ENCODE data around the gene BDH1.

Gene BDH1

DNA sequence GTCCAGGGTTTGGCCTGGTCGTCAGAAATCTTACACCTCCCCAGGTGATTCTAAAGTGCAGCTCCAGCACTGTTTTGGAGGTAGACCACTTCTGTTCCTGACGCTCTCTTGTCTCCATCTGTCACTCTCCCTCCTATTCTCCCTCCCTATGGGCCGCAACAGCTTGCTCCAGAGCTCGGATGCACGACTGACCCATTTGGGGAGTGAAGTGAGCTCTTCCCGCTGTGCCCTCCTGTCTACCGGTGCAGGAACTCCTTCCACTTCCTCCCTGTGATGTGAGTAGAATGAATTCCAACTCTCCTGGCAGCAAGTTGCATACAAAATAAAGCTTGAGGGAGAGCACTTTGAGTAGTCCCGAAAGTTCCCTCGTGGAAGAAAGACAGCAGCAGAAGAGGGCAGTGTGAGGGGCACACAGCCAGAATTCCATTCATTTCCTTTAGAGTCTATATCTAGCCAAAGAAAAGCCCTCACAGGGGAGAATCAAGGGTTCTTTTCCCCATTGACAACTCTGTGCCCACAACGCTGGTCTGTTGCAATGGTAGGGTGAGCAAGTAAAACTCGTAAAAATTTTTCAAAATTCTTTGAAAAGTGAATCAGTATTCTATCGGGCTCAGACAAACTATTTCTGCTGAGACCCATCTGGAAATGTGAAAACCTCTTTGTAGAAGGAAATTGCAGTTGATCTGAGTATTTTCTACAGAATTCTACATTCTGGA, 39.9 kb upstream of the BDH1 start:
- DNase-seq: no peak
- no peak overlapping the region for H4K8ac ChIP-seq (ENCODE audit: low read length)
- peaks cover 0 to 6% of the 10 kb centered on the region in 2 experiments for H3K36me3 ChIP-seq (ENCODE audit: control insufficient read depth in 1 of 2, insufficient read depth in 2 of 2, low read depth in 1 of 2, low read length in 2 of 2)
- no peak overlapping the region for H2AFZ ChIP-seq (ENCODE audit: low read depth, low read length)
- H4K91ac ChIP-seq (ENCODE audit: low read length): no peak overlapping the region
- no peak overlapping the region for H3K27ac ChIP-seq (ENCODE audit: low read length, poor library complexity, severe bottlenecking)
- no peaks in the 10 kb centered on the region for H3K27me3 ChIP-seq (ENCODE audit: control insufficient read depth in 1 of 2, insufficient read depth in 1 of 2, low read length in 2 of 2)
- 71% methylated on average over 8 of the region's 12 CpGs for WGBS
- H3K4me2 ChIP-seq (ENCODE audit: low read length, poor library complexity, severe bottlenecking): no peak overlapping the region
- H3K23ac ChIP-seq (ENCODE audit: low read length in 2 of 2): no peak overlapping the region
- no peaks in the 10 kb centered on the region for H3K9me3 ChIP-seq (ENCODE audit: control insufficient read depth, low read length)
- H3K14ac ChIP-seq (ENCODE audit: low read length in 2 of 2): no peak overlapping the region
- no peak overlapping the region for H2BK5ac ChIP-seq (ENCODE audit: low read depth, low read length, poor library complexity, severe bottlenecking)
- no peak overlapping the region for H2BK120ac ChIP-seq (ENCODE audit: low read depth, low read length)
- no peak overlapping the region for H3K4ac ChIP-seq (ENCODE audit: low read depth in 1 of 2, low read length in 2 of 2)
- H3K4me3 ChIP-seq (ENCODE audit: insufficient read depth in 1 of 2, low read depth in 1 of 2, low read length in 2 of 2): no peak overlapping the region
- no peak overlapping the region for H3K18ac ChIP-seq (ENCODE audit: low read depth in 1 of 2, low read length in 2 of 2)
- no peak overlapping the region for H2BK15ac ChIP-seq (ENCODE audit: low read depth, poor library complexity, severe bottlenecking)
- peaks cover 10% of the 10 kb centered on the region for H3K4me1 ChIP-seq (ENCODE audit: control insufficient read depth, insufficient read depth, low read depth, low read length)
- H3K9ac ChIP-seq (ENCODE audit: low read length): no peak overlapping the region
- no peak overlapping the region for H2BK12ac ChIP-seq (ENCODE audit: low read length in 2 of 2)
- no peaks in the 10 kb centered on the region for H3K79me1 ChIP-seq (replicated peaks; ENCODE audit: low read length, poor library complexity, severe bottlenecking)
- no peak overlapping the region for H2AK5ac ChIP-seq (ENCODE audit: low read length, severe bottlenecking)

GRCh38 chr3:197593046-197593380, 37.2 kb upstream of the BDH1 start:
- Histone ChIP-seq H2AK5ac (ENCODE audit: low read length, severe bottlenecking) (no peak overlapping the region), H2BK120ac (ENCODE audit: low read depth, low read length) (no peak overlapping the region), H3K9me3 (ENCODE audit: control insufficient read depth, low read length) (no peaks in the 10 kb centered on the region), H3K4me3 (ENCODE audit: insufficient read depth in 1 of 2, low read depth in 1 of 2, low read length in 2 of 2) (no peak overlapping the region), H3K27me3 (ENCODE audit: control insufficient read depth in 1 of 2, insufficient read depth in 1 of 2, low read length in 2 of 2) (no peaks in the 10 kb centered on the region), H3K4me1 (ENCODE audit: control insufficient read depth, insufficient read depth, low read depth, low read length) (peaks cover 8% of the 10 kb centered on the region), H3K9ac (ENCODE audit: low read length) (no peak overlapping the region), H2BK12ac (ENCODE audit: low read length in 2 of 2) (no peak overlapping the region), H3K4me2 (ENCODE audit: low read length, poor library complexity, severe bottlenecking) (no peak overlapping the region), H3K79me1 (replicated peaks; ENCODE audit: low read length, poor library complexity, severe bottlenecking) (no peaks in the 10 kb centered on the region), H3K18ac (ENCODE audit: low read depth in 1 of 2, low read length in 2 of 2) (no peak overlapping the region), H3K23ac (ENCODE audit: low read length in 2 of 2) (no peak overlapping the region), H4K91ac (ENCODE audit: low read length) (no peak overlapping the region), H3K27ac (ENCODE audit: low read length, poor library complexity, severe bottlenecking) (no peak overlapping the region), H4K8ac (ENCODE audit: low read length) (no peak overlapping the region), H3K36me3 (ENCODE audit: control insufficient read depth in 1 of 2, insufficient read depth in 2 of 2, low read depth in 1 of 2, low read length in 2 of 2) (peaks cover 0 to 5% of the 10 kb centered on the region in 2 experiments), H2BK5ac (ENCODE audit: low read depth, low read length, poor library complexity, severe bottlenecking) (no peak overlapping the region), H2AFZ (ENCODE audit: low read depth, low read length) (no peak overlapping the region), H2BK15ac (ENCODE audit: low read depth, poor library complexity, severe bottlenecking) (no peak overlapping the region), H3K4ac (ENCODE audit: low read depth in 1 of 2, low read length in 2 of 2) (no peak overlapping the region), H3K14ac (ENCODE audit: low read length in 2 of 2) (peak overlapping the region in 1 of 2 experiments; percentile 12)
- 95% methylated on average over 9 of the region's 9 CpGs for WGBS
- no peak for DNase-seq

- no peak overlapping the region for H2BK120ac ChIP-seq (ENCODE audit: low read depth, low read length)
- 94% methylated on average over 18 of the region's 18 CpGs for WGBS
- no peaks in the 10 kb centered on the region for H3K9me3 ChIP-seq (ENCODE audit: control insufficient read depth, low read length)
- no peak overlapping the region for H3K9ac ChIP-seq (ENCODE audit: low read length)
- no peak overlapping the region for H4K8ac ChIP-seq (ENCODE audit: low read length)
- no peak for DNase-seq
- H3K79me1 ChIP-seq (replicated peaks; ENCODE audit: low read length, poor library complexity, severe bottlenecking): no peaks in the 10 kb centered on the region
- no peak overlapping the region for H2BK15ac ChIP-seq (ENCODE audit: low read depth, poor library complexity, severe bottlenecking)
- no peak overlapping the region for H2BK12ac ChIP-seq (ENCODE audit: low read length in 2 of 2)
- no peak overlapping the region for H2AFZ ChIP-seq (ENCODE audit: low read depth, low read length)
- no peak overlapping the region for H3K4me3 ChIP-seq (ENCODE audit: insufficient read depth in 1 of 2, low read depth in 1 of 2, low read length in 2 of 2)
- no peaks in the 10 kb centered on the region for H3K27me3 ChIP-seq (ENCODE audit: control insufficient read depth in 1 of 2, insufficient read depth in 1 of 2, low read length in 2 of 2)
- H3K18ac ChIP-seq (ENCODE audit: low read depth in 1 of 2, low read length in 2 of 2): no peak overlapping the region
- no peak overlapping the region for H4K91ac ChIP-seq (ENCODE audit: low read length)
- H2BK5ac ChIP-seq (ENCODE audit: low read depth, low read length, poor library complexity, severe bottlenecking): no peak overlapping the region
- H3K36me3 ChIP-seq (ENCODE audit: control insufficient read depth in 1 of 2, insufficient read depth in 2 of 2, low read depth in 1 of 2, low read length in 2 of 2): peaks cover 0 to 5% of the 10 kb centered on the region in 2 experiments
- H3K23ac ChIP-seq (ENCODE audit: low read length in 2 of 2): no peak overlapping the region
- H3K4me1 ChIP-seq (ENCODE audit: control insufficient read depth, insufficient read depth, low read depth, low read length): peaks cover 8% of the 10 kb centered on the region
- H3K4ac ChIP-seq (ENCODE audit: low read depth in 1 of 2, low read length in 2 of 2): no peak overlapping the region
- peak overlapping the region in 1 of 2 experiments; percentile 12 for H3K14ac ChIP-seq (ENCODE audit: low read length in 2 of 2)
- no peak overlapping the region for H3K27ac ChIP-seq (ENCODE audit: low read length, poor library complexity, severe bottlenecking)
- H3K4me2 ChIP-seq (ENCODE audit: low read length, poor library complexity, severe bottlenecking): no peak overlapping the region
- H2AK5ac ChIP-seq (ENCODE audit: low read length, severe bottlenecking): no peak overlapping the region
These were observed 36.7 kb upstream of the BDH1 start for GRCh38 chr3:197592361-197593045.

GRCh38 chr3:197591816-197592215, 36.0 kb upstream of the BDH1 start:
- Histone ChIP-seq H3K23ac (ENCODE audit: low read length in 2 of 2) (no peak overlapping the region), H2BK120ac (ENCODE audit: low read depth, low read length) (no peak overlapping the region), H3K4ac (ENCODE audit: low read depth in 1 of 2, low read length in 2 of 2) (no peak overlapping the region), H2BK5ac (ENCODE audit: low read depth, low read length, poor library complexity, severe bottlenecking) (no peak overlapping the region), H2AK5ac (ENCODE audit: low read length, severe bottlenecking) (no peak overlapping the region), H3K18ac (ENCODE audit: low read depth in 1 of 2, low read length in 2 of 2) (no peak overlapping the region), H3K14ac (ENCODE audit: low read length in 2 of 2) (peak overlapping the region in 1 of 2 experiments; percentile 62), H3K36me3 (ENCODE audit: control insufficient read depth in 1 of 2, insufficient read depth in 2 of 2, low read depth in 1 of 2, low read length in 2 of 2) (peaks cover 0 to 5% of the 10 kb centered on the region in 2 experiments), H3K9ac (ENCODE audit: low read length) (no peak overlapping the region), H3K9me3 (ENCODE audit: control insufficient read depth, low read length) (no peaks in the 10 kb centered on the region), H3K4me1 (ENCODE audit: control insufficient read depth, insufficient read depth, low read depth, low read length) (peaks cover 8% of the 10 kb centered on the region), H2BK15ac (ENCODE audit: low read depth, poor library complexity, severe bottlenecking) (no peak overlapping the region), H4K91ac (ENCODE audit: low read length) (peak overlapping the region; percentile 47), H3K27ac (ENCODE audit: low read length, poor library complexity, severe bottlenecking) (no peak overlapping the region), H3K4me3 (ENCODE audit: insufficient read depth in 1 of 2, low read depth in 1 of 2, low read length in 2 of 2) (no peak overlapping the region), H2BK12ac (ENCODE audit: low read length in 2 of 2) (no peak overlapping the region), H3K79me1 (replicated peaks; ENCODE audit: low read length, poor library complexity, severe bottlenecking) (no peaks in the 10 kb centered on the region), H3K27me3 (ENCODE audit: control insufficient read depth in 1 of 2, insufficient read depth in 1 of 2, low read length in 2 of 2) (no peaks in the 10 kb centered on the region), H4K8ac (ENCODE audit: low read length) (no peak overlapping the region), H3K4me2 (ENCODE audit: low read length, poor library complexity, severe bottlenecking) (no peak overlapping the region), H2AFZ (ENCODE audit: low read depth, low read length) (no peak overlapping the region)
- no peak for DNase-seq
- WGBS: 95% methylated on average over 6 of the region's 6 CpGs
